A673 (cell line): Measurements from ENCODE around the gene JUP. TPM values are rescaled to one million over a fixed set of nuclear protein-coding genes. Genes with fewer than 3 reads are reported as not detected.

ENCODE experiments used
- BruUV-seq: library from RNA; stranded (reverse); fragments of 400-500 nt; replicated peaks from 2 replicates; lab custom pipeline; 2021; lab: Mats Ljungman, UMichigan
- CTCF ChIA-PET: fragments of 300-600 bp; sonication (Branson Sonifier 250); formaldehyde crosslinking; loops from one replicate; lab custom pipeline; 2022; ENCODE audit warnings: antibody characterized with exemption; lab: Charles Lee
- POLR2A ChIA-PET: fragments of 300-600 bp; sonication (Branson Sonifier 250); formaldehyde crosslinking; loops from one replicate; lab custom pipeline; 2022; ENCODE audit warnings: antibody characterized with exemption; ENCODE audit not compliant: low non-redundant PET; lab: Charles Lee
- DNase-seq: peaks from one replicate; pipeline ENCODE4 v3.0.0-alpha.2; 2015; ENCODE audit warnings: low spot score
- H3K27ac ChIP-seq: fragments of 200-600 bp; sonication (generic); 2 replicates; pipeline ENCODE4 v1.5.1; 2016; ENCODE audit warnings: mixed run types, low read depth, mild to moderate bottlenecking, mixed read lengths, antibody characterized with exemption, low read length; ENCODE audit not compliant: poor library complexity, severe bottlenecking
- H3K27me3 ChIP-seq: fragments of 200-600 bp; sonication (generic); replicated peaks from 2 replicates; pipeline ENCODE4 v1.6.1; 2017; ENCODE audit warnings: mixed run types, low read depth, mild to moderate bottlenecking, mixed read lengths, antibody characterized with exemption, low read length; ENCODE audit not compliant: insufficient read depth, poor library complexity
- H3K36me3 ChIP-seq: fragments of 200-600 bp; sonication (generic); 2 replicates; pipeline ENCODE4 v1.6.1; 2016; ENCODE audit warnings: mixed run types, mild to moderate bottlenecking, mixed read lengths, antibody characterized with exemption, low read length; ENCODE audit not compliant: insufficient read depth, poor library complexity, severe bottlenecking
- H3K4me1 ChIP-seq: fragments of 200-600 bp; sonication (generic); 2 replicates; pipeline ENCODE4 v1.6.1; 2017; ENCODE audit warnings: mixed run types, mild to moderate bottlenecking, mixed read lengths, antibody characterized with exemption, low read length; ENCODE audit not compliant: insufficient read depth, poor library complexity, severe bottlenecking
- H3K4me3 ChIP-seq: fragments of 200-600 bp; sonication (generic); 2 replicates; pipeline ENCODE4 v1.5.1; 2016; ENCODE audit warnings: low read depth, mixed run types, mild to moderate bottlenecking, mixed read lengths, low read length; ENCODE audit not compliant: poor library complexity, severe bottlenecking
- H3K9me3 ChIP-seq: fragments of 200-600 bp; sonication (generic); 2 replicates; pipeline ENCODE4 v1.6.1; 2016; ENCODE audit warnings: mixed run types, low read depth, mild to moderate bottlenecking, mixed read lengths, antibody characterized with exemption, low read length; ENCODE audit not compliant: poor library complexity, severe bottlenecking
- EZH2 ChIP-seq: fragments of 200-600 bp; sonication (generic); IDR thresholded peaks from 2 replicates; pipeline ENCODE4 v1.6.1; 2017; ENCODE audit warnings: borderline replicate concordance, low read depth, mild to moderate bottlenecking, mixed read lengths, antibody characterized with exemption, low read length; ENCODE audit not compliant: poor library complexity, severe bottlenecking
- intact Hi-C: fragments of 100-400 bp; cut with micrococcal nuclease; formaldehyde crosslinking; loops from one replicate; pipeline ENCODE4 v1.10.0; 2022; ENCODE audit not compliant: unreplicated experiment
- total RNA-seq: library from RNA; stranded (reverse); gene quantifications from 2 replicates; pipeline ENCODE4 v1.2.3, GENCODE V29; 2021
- TF ChIP-seq, protein P1 (sequence below): fragments of 300-800, 200-600 bp; sonication (generic); conservative IDR thresholded peaks from 2 replicates; pipeline ENCODE4 v1.5.1; 2017; ENCODE audit warnings: low read depth, mild to moderate bottlenecking, antibody characterized with exemption, low read length, moderate library complexity, mixed read lengths

Gene JUP
- total RNA-seq, 1 experiment from 2014 or later, result 15.7 TPM

DNA sequence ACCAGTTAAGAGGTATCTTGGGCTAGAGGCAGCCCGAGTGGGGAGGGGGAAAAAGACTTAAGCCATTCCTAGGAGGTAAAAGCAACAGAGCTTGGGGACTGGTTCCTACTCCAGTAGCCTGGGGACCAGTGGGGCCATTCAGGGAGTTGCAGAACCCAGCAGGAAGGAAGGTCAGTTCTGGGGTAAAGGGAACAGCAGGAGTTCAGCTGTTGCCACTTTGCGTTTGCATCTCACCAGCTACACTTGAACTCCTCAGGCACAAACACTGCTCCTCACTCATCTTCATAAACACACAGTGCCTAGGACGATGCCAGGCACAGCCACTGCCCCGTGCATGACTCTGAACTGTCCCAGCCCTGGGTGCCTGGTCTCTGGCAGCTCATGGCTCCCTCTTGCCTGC is 56.0 kb downstream of the JUP start:
- DNase-seq, result no peak
- peaks cover 18% of the 10 kb centered on the region for H3K27me3 ChIP-seq
- H3K4me3 ChIP-seq, result no peak overlapping the region
- no peak overlapping the region for H3K27ac ChIP-seq
- no peak for TF ChIP-seq EZH2
- TF ChIP-seq, protein P1, sequence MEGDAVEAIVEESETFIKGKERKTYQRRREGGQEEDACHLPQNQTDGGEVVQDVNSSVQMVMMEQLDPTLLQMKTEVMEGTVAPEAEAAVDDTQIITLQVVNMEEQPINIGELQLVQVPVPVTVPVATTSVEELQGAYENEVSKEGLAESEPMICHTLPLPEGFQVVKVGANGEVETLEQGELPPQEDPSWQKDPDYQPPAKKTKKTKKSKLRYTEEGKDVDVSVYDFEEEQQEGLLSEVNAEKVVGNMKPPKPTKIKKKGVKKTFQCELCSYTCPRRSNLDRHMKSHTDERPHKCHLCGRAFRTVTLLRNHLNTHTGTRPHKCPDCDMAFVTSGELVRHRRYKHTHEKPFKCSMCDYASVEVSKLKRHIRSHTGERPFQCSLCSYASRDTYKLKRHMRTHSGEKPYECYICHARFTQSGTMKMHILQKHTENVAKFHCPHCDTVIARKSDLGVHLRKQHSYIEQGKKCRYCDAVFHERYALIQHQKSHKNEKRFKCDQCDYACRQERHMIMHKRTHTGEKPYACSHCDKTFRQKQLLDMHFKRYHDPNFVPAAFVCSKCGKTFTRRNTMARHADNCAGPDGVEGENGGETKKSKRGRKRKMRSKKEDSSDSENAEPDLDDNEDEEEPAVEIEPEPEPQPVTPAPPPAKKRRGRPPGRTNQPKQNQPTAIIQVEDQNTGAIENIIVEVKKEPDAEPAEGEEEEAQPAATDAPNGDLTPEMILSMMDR, result no peak
- no TSS peak for BruUV-seq
- CTCF ChIA-PET, result no interaction called here
- H3K4me1 ChIP-seq, result no peaks in the 10 kb centered on the region
- no peaks in the 10 kb centered on the region for H3K36me3 ChIP-seq
- intact Hi-C loops, result loop anchor here (10.0 kb wide), 1 partner anchor 154 kb away; no protein-coding TSS in a partner anchor
- POLR2A ChIA-PET, result no interaction called here
- H3K9me3 ChIP-seq, result no peaks in the 10 kb centered on the region

DNA sequence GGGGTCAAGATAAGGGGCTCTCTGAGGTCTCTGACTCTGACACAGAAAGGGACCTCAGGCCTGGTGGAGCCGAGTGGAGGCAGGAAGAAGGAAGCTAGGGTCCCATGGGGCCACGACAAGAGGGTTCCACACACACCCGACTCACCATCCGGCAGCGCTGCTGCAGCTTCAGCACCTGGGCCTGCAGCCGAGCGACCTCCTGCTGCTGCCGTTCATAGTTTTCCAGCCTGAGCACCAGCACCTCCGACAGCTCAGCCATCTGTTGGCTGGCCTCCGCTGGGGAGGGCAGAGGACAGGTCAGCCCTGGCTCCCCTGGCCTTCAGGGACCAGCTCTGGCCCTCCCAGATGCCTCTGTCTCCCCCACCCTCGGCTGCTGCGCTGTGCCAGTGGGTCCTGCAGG is 58.5 kb downstream of the JUP start:
- H3K27me3 ChIP-seq, result no peaks in the 10 kb centered on the region
- ChIA-PET POLR2A (no interaction called here), CTCF (no interaction called here)
- TF ChIP-seq, protein P1, result no peak
- TF ChIP-seq EZH2, result no peak
- intact Hi-C loops, result no loop called here
- no peaks in the 10 kb centered on the region for H3K4me1 ChIP-seq
- H3K4me3 ChIP-seq, result no peak overlapping the region
- no peaks in the 10 kb centered on the region for H3K36me3 ChIP-seq
- no peak for DNase-seq
- no TSS peak for BruUV-seq
- H3K9me3 ChIP-seq, result no peaks in the 10 kb centered on the region
- H3K27ac ChIP-seq, result no peak overlapping the region

DNA sequence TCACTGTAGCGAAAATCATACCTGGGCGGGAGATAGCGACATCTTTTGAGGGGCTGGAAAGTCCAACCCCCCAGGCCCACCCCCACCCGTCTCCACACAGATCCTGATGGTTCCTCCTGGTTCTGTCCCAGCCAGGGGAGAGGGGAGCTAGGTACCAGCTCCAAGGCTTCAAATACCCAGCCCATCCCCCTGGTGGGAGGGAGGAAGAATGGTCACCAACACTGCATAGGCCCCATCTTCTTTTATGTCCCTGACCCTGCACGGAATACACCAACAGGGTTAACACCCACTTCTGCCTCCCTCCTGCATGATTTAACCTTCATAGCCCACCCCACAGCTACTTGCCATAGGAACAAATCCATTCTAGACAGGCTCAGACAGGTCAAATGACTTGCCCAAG is 61.4 kb downstream of the JUP start:
- no peak for DNase-seq
- POLR2A ChIA-PET, result no interaction called here
- CTCF ChIA-PET, result no interaction called here
- H3K36me3 ChIP-seq, result no peaks in the 10 kb centered on the region
- intact Hi-C loops, result no loop called here
- no peaks in the 10 kb centered on the region for H3K4me1 ChIP-seq
- H3K4me3 ChIP-seq, result no peak overlapping the region
- H3K27ac ChIP-seq, result no peak overlapping the region
- no peaks in the 10 kb centered on the region for H3K9me3 ChIP-seq
- no peaks in the 10 kb centered on the region for H3K27me3 ChIP-seq
- BruUV-seq, result no TSS peak
- TF ChIP-seq, protein P1, result no peak
- no peak for TF ChIP-seq EZH2
